ENCODE measurements around the gene ZNF521.

GRCh38 chr18:25350489-25351251 lies 1.3 kb downstream of the ZNF521 start:
- TF ChIP-seq, protein P1, sequence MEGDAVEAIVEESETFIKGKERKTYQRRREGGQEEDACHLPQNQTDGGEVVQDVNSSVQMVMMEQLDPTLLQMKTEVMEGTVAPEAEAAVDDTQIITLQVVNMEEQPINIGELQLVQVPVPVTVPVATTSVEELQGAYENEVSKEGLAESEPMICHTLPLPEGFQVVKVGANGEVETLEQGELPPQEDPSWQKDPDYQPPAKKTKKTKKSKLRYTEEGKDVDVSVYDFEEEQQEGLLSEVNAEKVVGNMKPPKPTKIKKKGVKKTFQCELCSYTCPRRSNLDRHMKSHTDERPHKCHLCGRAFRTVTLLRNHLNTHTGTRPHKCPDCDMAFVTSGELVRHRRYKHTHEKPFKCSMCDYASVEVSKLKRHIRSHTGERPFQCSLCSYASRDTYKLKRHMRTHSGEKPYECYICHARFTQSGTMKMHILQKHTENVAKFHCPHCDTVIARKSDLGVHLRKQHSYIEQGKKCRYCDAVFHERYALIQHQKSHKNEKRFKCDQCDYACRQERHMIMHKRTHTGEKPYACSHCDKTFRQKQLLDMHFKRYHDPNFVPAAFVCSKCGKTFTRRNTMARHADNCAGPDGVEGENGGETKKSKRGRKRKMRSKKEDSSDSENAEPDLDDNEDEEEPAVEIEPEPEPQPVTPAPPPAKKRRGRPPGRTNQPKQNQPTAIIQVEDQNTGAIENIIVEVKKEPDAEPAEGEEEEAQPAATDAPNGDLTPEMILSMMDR (conservative IDR thresholded peaks at IDR 0.05; ENCODE audit: low read depth, low read length) = no peak
- TF ChIP-seq EZH2 (IDR thresholded peaks at IDR 0.05; ENCODE audit: low read length, unreplicated experiment) (peak; percentile 68), EZH2phosphoT487 (IDR thresholded peaks at IDR 0.05; ENCODE audit: borderline replicate concordance, low read length) (peak; percentile 61; the same call in 1 of the 2 replicates)
